Stimulated activated effector memory CD8-positive, alpha-beta T cell treated with anti-CD3 and anti-CD28 coated beads, Interleukin-12 subunit alpha, Interleukin-12 subunit beta, amount 100 ng/mL, for 72 hours (primary cell): ENCODE measurements around the gene CCDC124.
A peak's percentile ranks its signal among the peaks of the same experiment; 100 is the strongest.
"Not testable (repeated sequence)": the region's sequence is repeated elsewhere in the genome, so short reads cannot be mapped to it uniquely, and the experiment has no call there.

Source experiments
- ATAC-seq: fragments of 150-1000 bp; cut with Tn5 transposase; 2 replicates; pipeline ENCODE4 v1.10.0; 2021
- DNase-seq, 2 donors: peaks; one replicate each; pipeline ENCODE4 v3.0.0; 2021 to 2022; ENCODE audit warnings: low spot score in 2 of 2
- H3K27ac Mint-ChIP-seq: one replicate; pipeline ENCODE4 v1.8.0; 2022; ENCODE audit warnings: mild to moderate bottlenecking, mixed read lengths
- H3K36me3 Mint-ChIP-seq: one replicate; pipeline ENCODE4 v1.8.0; 2022; ENCODE audit warnings: mild to moderate bottlenecking, mixed read lengths
- H3K4me1 Mint-ChIP-seq: one replicate; pipeline ENCODE4 v1.8.0; 2022; ENCODE audit warnings: mixed read lengths
- H3K4me3 Mint-ChIP-seq: one replicate; pipeline ENCODE4 v1.8.0; 2022; ENCODE audit warnings: mild to moderate bottlenecking, mixed read lengths
- H3K9me3 Mint-ChIP-seq: one replicate; pipeline ENCODE4 v1.8.0; 2022; ENCODE audit warnings: mixed read lengths

Gene CCDC124

DNA sequence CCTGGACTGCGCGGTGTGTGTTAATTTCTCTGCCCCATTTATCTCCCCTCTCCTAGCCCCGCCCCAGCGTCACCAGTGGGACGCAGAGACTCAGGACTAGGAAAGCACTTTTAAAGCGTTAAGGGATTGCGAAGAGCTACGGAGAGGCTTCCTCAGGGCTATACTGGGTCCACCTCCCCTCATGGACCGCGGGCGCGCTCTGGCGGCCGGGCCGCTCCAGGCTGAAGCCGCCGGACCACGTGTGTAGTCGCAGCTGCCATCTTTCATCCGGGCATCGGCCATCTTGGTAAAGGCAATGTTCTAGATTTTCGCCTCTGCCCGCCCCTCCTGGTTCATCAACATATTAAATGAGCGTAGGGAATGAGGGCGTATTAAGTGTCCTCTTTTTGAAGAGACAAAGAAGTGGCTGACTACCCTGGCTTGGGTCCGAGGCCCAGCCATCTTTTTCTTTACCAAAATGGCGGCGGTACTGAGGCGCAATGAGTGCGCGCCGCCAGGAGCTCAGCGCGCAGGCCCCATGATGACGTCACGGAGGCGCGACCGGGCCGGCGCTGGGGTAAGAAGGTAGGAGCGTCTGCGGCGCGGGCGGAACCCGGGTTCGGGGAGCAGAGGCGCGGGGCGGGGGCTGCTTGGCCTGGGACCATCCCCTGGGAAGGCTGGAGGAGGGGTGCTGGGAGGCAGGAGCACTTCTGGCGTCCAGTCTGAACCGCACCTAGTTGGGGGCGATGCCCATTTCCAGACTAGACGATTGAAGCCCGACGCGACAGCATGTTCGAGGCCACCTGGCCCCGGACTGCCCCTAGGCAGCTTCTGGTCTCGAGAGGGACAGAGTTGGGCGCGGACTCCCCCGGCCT, at the start of gene CCDC124:
TSS of gene CCDC124 (plus strand) at position 531 of the 854 bp plus-strand sequence. CDS start 3,406 bp downstream, outside the sequence.
- peaks cover 40% of the 10 kb centered on the region for H3K36me3 Mint-ChIP-seq
- H3K4me1 Mint-ChIP-seq: peaks cover 26% of the 10 kb centered on the region
- ATAC-seq: peak; percentile 97
- peak; percentile 89 to 95 for DNase-seq
- peak within 1 kb of the TSS; percentile 92 for H3K4me3 Mint-ChIP-seq
- H3K27ac Mint-ChIP-seq: peak within 1 kb of the TSS; percentile 98
- no peaks in the 10 kb centered on the region for H3K9me3 Mint-ChIP-seq

- no peak for ATAC-seq
- Mint-ChIP-seq H3K9me3 (no peaks in the 10 kb centered on the region), H3K36me3 (no peaks in the 10 kb centered on the region), H3K27ac (no peak overlapping the region), H3K4me1 (no peaks in the 10 kb centered on the region), H3K4me3 (no peak overlapping the region)
- DNase-seq: no peak
Measured at GRCh38 chr19:17883627-17884410, 49.0 kb upstream of the CCDC124 start.

DNA sequence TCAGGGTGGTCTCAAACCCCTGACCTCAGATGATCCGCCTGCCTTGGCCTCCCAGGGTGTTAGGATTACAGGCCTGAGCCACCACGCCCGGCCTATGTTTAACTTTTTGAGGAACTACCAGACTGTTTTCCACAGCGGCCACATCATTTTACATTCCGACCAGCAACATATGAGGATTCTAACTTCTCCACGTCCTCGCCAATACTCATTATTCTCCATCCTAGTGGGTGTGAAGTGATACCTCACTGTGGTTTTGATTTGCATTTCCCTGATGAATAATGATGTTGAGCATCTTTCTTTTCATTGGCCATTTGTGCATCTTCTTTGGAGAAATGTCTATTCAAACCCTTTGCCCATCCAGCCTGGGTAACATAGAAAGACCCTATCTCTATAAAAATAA, 46.3 kb upstream of the CCDC124 start:
- Mint-ChIP-seq H3K27ac (no peak overlapping the region), H3K4me1 (no peaks in the 10 kb centered on the region), H3K4me3 (no peak overlapping the region), H3K9me3 (no peaks in the 10 kb centered on the region), H3K36me3 (no peaks in the 10 kb centered on the region)
- ATAC-seq (no peak), DNase-seq (no peak)

- not testable (repeated sequence) for H3K4me1 Mint-ChIP-seq, ATAC-seq, H3K9me3 Mint-ChIP-seq, H3K27ac Mint-ChIP-seq, H3K4me3 Mint-ChIP-seq, DNase-seq, H3K36me3 Mint-ChIP-seq
Measured at GRCh38 chr19:17887221-17887620, 45.6 kb upstream of the CCDC124 start.

DNA sequence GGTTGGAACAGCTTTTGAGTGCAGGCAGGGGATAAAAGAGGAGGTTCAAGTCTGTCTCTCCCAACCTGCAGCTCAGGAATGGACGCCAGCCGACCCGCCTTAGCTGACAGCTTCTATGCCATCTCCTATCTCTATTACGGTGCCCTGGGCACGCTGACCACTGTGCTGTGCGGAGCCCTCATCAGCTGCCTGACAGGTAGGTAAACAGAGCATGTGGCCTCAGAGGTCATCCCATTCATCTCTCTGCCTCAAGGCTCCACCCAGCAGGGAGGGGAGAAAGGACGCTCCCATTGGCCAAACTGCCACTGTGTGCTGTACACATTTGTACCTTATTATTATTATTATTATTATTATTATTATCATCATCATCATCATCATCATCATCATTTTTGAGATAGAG, 44.6 kb upstream of the CCDC124 start:
- ATAC-seq (no peak), DNase-seq (no peak)
- Mint-ChIP-seq H3K9me3 (no peaks in the 10 kb centered on the region), H3K27ac (no peak overlapping the region), H3K36me3 (no peaks in the 10 kb centered on the region), H3K4me1 (no peaks in the 10 kb centered on the region), H3K4me3 (no peak overlapping the region)

DNA sequence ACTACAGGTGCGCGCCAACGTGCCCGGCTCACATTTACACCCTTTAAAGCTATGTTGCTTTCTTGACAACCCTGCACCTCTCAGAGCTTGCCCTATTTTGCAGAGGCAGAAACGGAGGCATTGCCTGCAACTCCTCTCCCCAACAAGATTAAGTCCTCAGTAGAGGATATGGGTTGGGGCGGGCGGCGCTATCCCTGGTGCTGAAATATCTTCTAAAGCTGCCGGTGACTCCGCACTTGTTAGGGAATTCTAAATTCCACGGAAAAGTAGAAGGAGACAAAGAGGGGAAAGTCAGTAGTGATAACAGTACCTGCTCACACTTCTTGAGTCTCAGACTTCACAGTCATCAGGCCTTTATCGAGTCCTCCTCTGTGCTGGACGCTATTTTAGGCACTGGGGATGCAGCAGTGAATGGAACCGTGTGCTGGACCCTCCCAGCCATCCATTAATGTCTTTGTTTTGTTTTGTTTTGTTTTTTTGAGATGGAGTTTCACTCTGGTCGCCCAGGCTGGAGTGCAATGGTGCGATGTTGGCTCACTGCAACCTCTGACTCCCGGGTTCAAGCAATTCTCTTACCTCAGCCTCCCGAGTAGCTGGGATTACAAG, 43.1 kb upstream of the CCDC124 start:
- no peak for DNase-seq
- H3K27ac Mint-ChIP-seq: no peak overlapping the region
- no peaks in the 10 kb centered on the region for H3K36me3 Mint-ChIP-seq
- H3K9me3 Mint-ChIP-seq: no peaks in the 10 kb centered on the region
- H3K4me1 Mint-ChIP-seq: no peaks in the 10 kb centered on the region
- ATAC-seq: no peak
- no peak overlapping the region for H3K4me3 Mint-ChIP-seq

- Mint-ChIP-seq H3K9me3 (no peaks in the 10 kb centered on the region), H3K36me3 (no peaks in the 10 kb centered on the region), H3K27ac (no peak overlapping the region), H3K4me3 (no peak overlapping the region), H3K4me1 (no peaks in the 10 kb centered on the region)
- ATAC-seq (no peak), DNase-seq (no peak)
Measured at GRCh38 chr19:17893766-17894165, 39.0 kb upstream of the CCDC124 start.

- Mint-ChIP-seq H3K36me3 (no peaks in the 10 kb centered on the region), H3K4me3 (no peak overlapping the region), H3K9me3 (no peaks in the 10 kb centered on the region), H3K4me1 (no peaks in the 10 kb centered on the region), H3K27ac (no peak overlapping the region)
- ATAC-seq: no peak
- DNase-seq: no peak
Measured at GRCh38 chr19:17902701-17903100, 30.1 kb upstream of the CCDC124 start.

DNA sequence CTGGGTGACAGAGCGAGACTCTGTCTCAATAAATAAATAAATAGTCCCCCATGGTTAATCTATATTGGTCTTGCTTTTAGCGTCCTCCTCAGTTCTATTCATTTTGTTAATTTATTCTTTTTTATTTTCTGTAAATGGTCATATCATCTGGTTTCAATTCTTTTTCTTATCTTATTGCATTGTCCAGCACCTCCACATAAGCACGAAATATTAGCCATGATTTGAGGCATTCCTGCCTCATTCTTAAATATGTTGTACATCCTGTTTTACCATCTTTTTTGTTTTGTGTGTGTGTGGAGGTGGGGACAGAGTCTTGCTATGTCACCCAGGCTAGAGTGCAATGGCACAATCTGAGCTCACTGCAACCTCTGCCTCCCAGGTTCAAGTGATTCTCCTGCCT, 24.6 kb upstream of the CCDC124 start:
- H3K36me3 Mint-ChIP-seq: no peaks in the 10 kb centered on the region
- H3K27ac Mint-ChIP-seq: no peak overlapping the region
- no peak overlapping the region for H3K4me3 Mint-ChIP-seq
- no peaks in the 10 kb centered on the region for H3K4me1 Mint-ChIP-seq
- ATAC-seq (no peak), DNase-seq (no peak)
- H3K9me3 Mint-ChIP-seq: peaks cover 3% of the 10 kb centered on the region

DNA sequence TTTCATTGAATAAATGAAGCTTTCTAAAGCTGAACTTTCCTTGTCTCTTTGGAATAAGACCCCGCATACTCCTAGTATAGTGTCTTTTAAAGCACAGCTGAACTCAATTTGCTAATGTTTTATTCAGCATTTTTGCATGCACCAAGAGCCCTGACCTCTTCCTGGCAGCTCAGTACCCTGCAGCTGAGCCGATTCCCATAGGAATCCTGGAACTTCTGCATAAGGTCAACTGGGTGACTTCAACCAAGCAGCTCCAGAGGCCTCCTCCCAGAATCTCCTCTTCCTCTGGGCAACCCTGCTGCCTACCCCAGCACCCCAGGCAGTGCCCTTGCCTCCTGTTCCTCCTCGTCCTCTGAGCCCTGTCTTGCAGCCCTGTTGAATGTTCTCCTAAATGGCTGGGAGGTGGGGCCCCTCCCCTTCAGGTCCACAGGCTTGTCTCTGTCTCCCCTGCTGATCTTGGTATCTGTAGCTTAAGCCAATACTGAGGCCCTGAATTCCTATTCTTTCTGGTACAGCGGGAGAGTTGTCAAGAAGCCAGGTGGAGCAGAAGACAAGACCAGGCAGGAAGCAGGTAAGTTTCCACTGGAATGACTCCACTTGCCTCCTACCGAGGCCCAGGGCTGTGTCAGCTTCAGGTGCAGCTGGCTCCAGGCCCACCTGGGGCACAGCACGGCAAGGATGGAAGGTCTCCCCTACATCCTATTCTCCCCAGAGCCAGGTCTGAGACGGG, 23.6 kb upstream of the CCDC124 start:
- ATAC-seq: no peak

DNA sequence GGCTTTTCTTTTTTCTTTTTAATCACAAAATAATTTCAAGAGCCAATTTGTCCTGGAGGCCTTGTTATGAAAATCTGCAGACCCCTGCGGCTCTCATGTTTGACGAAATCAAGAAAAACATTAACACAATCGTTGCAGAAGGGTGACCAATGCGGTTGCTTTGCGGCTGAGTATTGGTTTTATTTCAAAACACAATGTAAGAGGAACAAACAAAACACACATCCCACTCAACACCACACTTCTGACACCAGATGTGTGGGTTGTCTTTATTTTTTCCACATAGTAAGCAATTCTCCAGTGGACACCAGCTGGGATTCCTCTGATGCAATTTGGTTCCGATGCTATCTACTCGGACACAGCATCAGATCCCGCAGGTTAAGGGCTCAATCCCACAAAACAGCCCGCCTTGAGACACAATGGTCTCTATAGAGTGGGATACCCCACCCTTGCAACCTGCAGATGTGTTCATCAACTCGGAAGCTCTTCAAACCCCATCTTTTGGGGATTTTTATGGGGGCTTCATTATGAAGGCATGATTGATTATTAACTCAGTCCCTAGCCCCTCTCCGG, 21.9 kb upstream of the CCDC124 start:
- H3K4me3 Mint-ChIP-seq: no peak overlapping the region
- DNase-seq: no peak
- no peaks in the 10 kb centered on the region for H3K36me3 Mint-ChIP-seq
- no peaks in the 10 kb centered on the region for H3K4me1 Mint-ChIP-seq
- no peak overlapping the region for H3K27ac Mint-ChIP-seq
- no peak for ATAC-seq
- H3K9me3 Mint-ChIP-seq: peaks cover 5% of the 10 kb centered on the region

More for the DNA sequence above, 23.6 kb upstream of the CCDC124 start:
- Mint-ChIP-seq H3K27ac (no peak overlapping the region), H3K9me3 (peaks cover 5% of the 10 kb centered on the region), H3K4me1 (no peaks in the 10 kb centered on the region), H3K4me3 (no peak overlapping the region), H3K36me3 (no peaks in the 10 kb centered on the region)
- DNase-seq: no peak

DNA sequence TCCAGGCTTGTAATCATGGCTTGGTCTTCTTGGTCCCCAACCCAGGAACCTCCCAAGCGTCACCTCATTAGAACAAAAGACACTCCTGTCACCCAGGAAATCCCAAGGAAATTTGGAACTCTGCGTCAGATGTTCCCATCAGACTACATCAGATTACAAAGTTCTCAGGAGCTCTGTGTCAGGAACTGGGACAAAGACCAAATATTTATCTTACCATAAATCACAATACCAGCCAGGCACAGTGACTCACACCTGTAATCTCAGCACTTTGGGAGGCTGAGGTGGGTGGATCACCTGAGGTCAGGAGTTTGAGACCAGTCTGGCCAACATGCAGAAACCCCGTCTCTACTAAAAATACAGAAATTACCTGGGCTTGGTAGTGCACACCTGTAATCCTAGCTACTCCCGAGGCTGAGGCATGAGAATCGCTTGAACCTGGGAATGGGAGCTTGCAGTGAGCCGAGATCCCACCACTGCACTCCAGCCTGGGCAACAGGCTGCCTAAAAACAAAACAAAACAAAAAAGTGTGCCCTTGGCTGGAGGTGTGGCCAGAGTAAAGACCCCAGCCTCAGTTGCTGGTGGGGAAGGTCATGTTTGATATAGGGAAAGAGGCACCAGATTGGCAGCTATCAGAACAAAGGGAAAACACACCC, 16.7 kb upstream of the CCDC124 start:
- H3K9me3 Mint-ChIP-seq: peaks cover 2% of the 10 kb centered on the region
- H3K36me3 Mint-ChIP-seq: no peaks in the 10 kb centered on the region
- no peak overlapping the region for H3K4me3 Mint-ChIP-seq
- H3K4me1 Mint-ChIP-seq: no peaks in the 10 kb centered on the region
- ATAC-seq (no peak), DNase-seq (no peak)
- H3K27ac Mint-ChIP-seq: no peak overlapping the region

- not testable (repeated sequence) for DNase-seq, ATAC-seq, H3K9me3 Mint-ChIP-seq, H3K4me3 Mint-ChIP-seq, H3K4me1 Mint-ChIP-seq, H3K36me3 Mint-ChIP-seq, H3K27ac Mint-ChIP-seq
Measured at GRCh38 chr19:17918151-17918550, 14.7 kb upstream of the CCDC124 start.

GRCh38 chr19:17919122-17919521, 13.7 kb upstream of the CCDC124 start:
- H3K27ac Mint-ChIP-seq, H3K9me3 Mint-ChIP-seq, ATAC-seq, H3K4me3 Mint-ChIP-seq, DNase-seq, H3K4me1 Mint-ChIP-seq, H3K36me3 Mint-ChIP-seq: not testable (repeated sequence)
